ENCODE results near the gene MIER2.

GRCh38 chr19:367963-368629, 23.5 kb upstream of the MIER2 start:
- TF ChIP-seq TAF1 (IDR thresholded peaks at IDR 0.05; ENCODE audit: borderline replicate concordance, insufficient read depth, low read length) (no peak), POLR2AphosphoS5 (IDR thresholded peaks at IDR 0.05; ENCODE audit: low read depth, low read length) (no peak)
- TF ChIP-seq, protein P1, sequence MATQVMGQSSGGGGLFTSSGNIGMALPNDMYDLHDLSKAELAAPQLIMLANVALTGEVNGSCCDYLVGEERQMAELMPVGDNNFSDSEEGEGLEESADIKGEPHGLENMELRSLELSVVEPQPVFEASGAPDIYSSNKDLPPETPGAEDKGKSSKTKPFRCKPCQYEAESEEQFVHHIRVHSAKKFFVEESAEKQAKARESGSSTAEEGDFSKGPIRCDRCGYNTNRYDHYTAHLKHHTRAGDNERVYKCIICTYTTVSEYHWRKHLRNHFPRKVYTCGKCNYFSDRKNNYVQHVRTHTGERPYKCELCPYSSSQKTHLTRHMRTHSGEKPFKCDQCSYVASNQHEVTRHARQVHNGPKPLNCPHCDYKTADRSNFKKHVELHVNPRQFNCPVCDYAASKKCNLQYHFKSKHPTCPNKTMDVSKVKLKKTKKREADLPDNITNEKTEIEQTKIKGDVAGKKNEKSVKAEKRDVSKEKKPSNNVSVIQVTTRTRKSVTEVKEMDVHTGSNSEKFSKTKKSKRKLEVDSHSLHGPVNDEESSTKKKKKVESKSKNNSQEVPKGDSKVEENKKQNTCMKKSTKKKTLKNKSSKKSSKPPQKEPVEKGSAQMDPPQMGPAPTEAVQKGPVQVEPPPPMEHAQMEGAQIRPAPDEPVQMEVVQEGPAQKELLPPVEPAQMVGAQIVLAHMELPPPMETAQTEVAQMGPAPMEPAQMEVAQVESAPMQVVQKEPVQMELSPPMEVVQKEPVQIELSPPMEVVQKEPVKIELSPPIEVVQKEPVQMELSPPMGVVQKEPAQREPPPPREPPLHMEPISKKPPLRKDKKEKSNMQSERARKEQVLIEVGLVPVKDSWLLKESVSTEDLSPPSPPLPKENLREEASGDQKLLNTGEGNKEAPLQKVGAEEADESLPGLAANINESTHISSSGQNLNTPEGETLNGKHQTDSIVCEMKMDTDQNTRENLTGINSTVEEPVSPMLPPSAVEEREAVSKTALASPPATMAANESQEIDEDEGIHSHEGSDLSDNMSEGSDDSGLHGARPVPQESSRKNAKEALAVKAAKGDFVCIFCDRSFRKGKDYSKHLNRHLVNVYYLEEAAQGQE (IDR thresholded peaks at IDR 0.05; ENCODE audit: insufficient read depth in 1 of 2, low read depth in 2 of 2, low read length in 2 of 2) = no peak

Measured in PFSK-1 (cell line).